HFF-Myc (cell line): ENCODE measurements around the gene TLE5.

Experiments
- DNase-seq: peaks from one replicate; pipeline ENCODE4 v3.0.0-alpha.2; 2011; ENCODE audit warnings: low read depth; ENCODE audit errors: extremely low read depth
- H3K4me3 ChIP-seq: replicated peaks from 2 replicates; pipeline ENCODE4 v1.5.1; 2011; ENCODE audit warnings: low read depth, mild to moderate bottlenecking, control low read depth, low read length
- CTCF ChIP-seq: IDR thresholded peaks from 2 replicates; pipeline ENCODE4 v1.5.1; 2012; ENCODE audit warnings: mild to moderate bottlenecking, low read depth, low read length, control low read depth; ENCODE audit errors: missing control alignments

Gene TLE5

GRCh38 chr19:3048190-3048533 lies 14.1 kb downstream of the TLE5 start:
- H3K4me3 ChIP-seq, result no peak overlapping the region
- no peak for TF ChIP-seq CTCF
- DNase-seq, result no peak

GRCh38 chr19:3047496-3048189 lies 14.7 kb downstream of the TLE5 start:
- DNase-seq, result peak; percentile 29
- H3K4me3 ChIP-seq, result peak overlapping the region; percentile 15

GRCh38 chr19:3046698-3047495 lies 15.4 kb downstream of the TLE5 start:
- no peak for DNase-seq
- peak overlapping the region; percentile 15 for H3K4me3 ChIP-seq
- TF ChIP-seq CTCF, result no peak

More at GRCh38 chr19:3047496-3048189, 14.7 kb downstream of the TLE5 start:
- no peak for TF ChIP-seq CTCF

GRCh38 chr19:3045885-3046697 lies 16.2 kb downstream of the TLE5 start:
- TF ChIP-seq CTCF, result no peak
- no peak overlapping the region for H3K4me3 ChIP-seq
- no peak for DNase-seq

GRCh38 chr19:3045191-3045590 lies 17.1 kb downstream of the TLE5 start:
- TF ChIP-seq CTCF, result no peak
- H3K4me3 ChIP-seq, result no peak overlapping the region
- no peak for DNase-seq

- TF ChIP-seq CTCF, result no peak
- no peak overlapping the region for H3K4me3 ChIP-seq
- no peak for DNase-seq
Measured at GRCh38 chr19:3042621-3043267, 19.6 kb downstream of the TLE5 start.
